ENCODE measurements around the gene KCNK1. TPM values are rescaled to one million over a fixed set of nuclear protein-coding genes. Genes with fewer than 3 reads are reported as not detected.
A peak's percentile ranks its signal among the peaks of the same experiment; 100 is the strongest.

The KCNK1 gene
- 1.00 TPM for polyA plus RNA-seq (2013, experiment 1 of 4)
- 0.43 TPM for polyA plus RNA-seq (2013, experiment 2 of 4)
- polyA plus RNA-seq (2013, experiment 3 of 4): 0.59 TPM
- polyA plus RNA-seq (2013, experiment 4 of 4): 0.93 TPM

GRCh38 chr1:233613252-233614172, at the start of gene KCNK1:
Gene KCNK1 (plus strand): TSS chr1:233614106. CDS start chr1:233614172, 66 bp downstream.
- H3K27me3 ChIP-seq (ENCODE audit: control insufficient read depth, insufficient read depth, low read length, poor library complexity, severe bottlenecking): peaks cover 56% of the 10 kb centered on the region
- H3K4me3 ChIP-seq (ENCODE audit: insufficient read depth, low read depth, low read length): peak within 1 kb of the TSS; percentile 56
- H3K9me3 ChIP-seq (ENCODE audit: control insufficient read depth, low read length): no peaks in the 10 kb centered on the region
- no peaks in the 10 kb centered on the region for H3K36me3 ChIP-seq (ENCODE audit: control insufficient read depth, insufficient read depth, low read length)
- no peak within 1 kb of the TSS for H3K27ac ChIP-seq (ENCODE audit: insufficient read depth, low read depth, low read length, poor library complexity, severe bottlenecking)
- WGBS, 2 experiments: 1% methylated on average over 69 to 70 of the region's 70 CpGs
- peaks cover 6% of the 10 kb centered on the region for H3K4me1 ChIP-seq (ENCODE audit: control insufficient read depth, insufficient read depth, low read length)

- WGBS, 2 experiments: 87 to 91% methylated on average over 2 of the region's 2 CpGs
- H3K4me3 ChIP-seq (ENCODE audit: insufficient read depth, low read depth, low read length): no peak overlapping the region
- no peaks in the 10 kb centered on the region for H3K27me3 ChIP-seq (ENCODE audit: control insufficient read depth, insufficient read depth, low read length, poor library complexity, severe bottlenecking)
- H3K9me3 ChIP-seq (ENCODE audit: control insufficient read depth, low read length): no peaks in the 10 kb centered on the region
- H3K27ac ChIP-seq (ENCODE audit: insufficient read depth, low read depth, low read length, poor library complexity, severe bottlenecking): no peak overlapping the region
- H3K4me1 ChIP-seq (ENCODE audit: control insufficient read depth, insufficient read depth, low read length): no peaks in the 10 kb centered on the region
- H3K36me3 ChIP-seq (ENCODE audit: control insufficient read depth, insufficient read depth, low read length): no peaks in the 10 kb centered on the region
Observed at GRCh38 chr1:233565313-233565712, 48.6 kb upstream of the KCNK1 start.

- 86 to 95% methylated on average over 1 to 2 of the region's 2 CpGs for WGBS, 2 experiments
- Histone ChIP-seq H3K4me3 (ENCODE audit: insufficient read depth, low read depth, low read length) (no peak overlapping the region), H3K9me3 (ENCODE audit: control insufficient read depth, low read length) (no peaks in the 10 kb centered on the region), H3K27me3 (ENCODE audit: control insufficient read depth, insufficient read depth, low read length, poor library complexity, severe bottlenecking) (no peaks in the 10 kb centered on the region), H3K27ac (ENCODE audit: insufficient read depth, low read depth, low read length, poor library complexity, severe bottlenecking) (no peak overlapping the region), H3K36me3 (ENCODE audit: control insufficient read depth, insufficient read depth, low read length) (no peaks in the 10 kb centered on the region), H3K4me1 (ENCODE audit: control insufficient read depth, insufficient read depth, low read length) (no peaks in the 10 kb centered on the region)
Observed at GRCh38 chr1:233566886-233567285, 47.0 kb upstream of the KCNK1 start.

- no peaks in the 10 kb centered on the region for H3K36me3 ChIP-seq (ENCODE audit: control insufficient read depth, insufficient read depth, low read length)
- H3K9me3 ChIP-seq (ENCODE audit: control insufficient read depth, low read length): no peaks in the 10 kb centered on the region
- no peaks in the 10 kb centered on the region for H3K4me1 ChIP-seq (ENCODE audit: control insufficient read depth, insufficient read depth, low read length)
- H3K27ac ChIP-seq (ENCODE audit: insufficient read depth, low read depth, low read length, poor library complexity, severe bottlenecking): no peak overlapping the region
- no peak overlapping the region for H3K4me3 ChIP-seq (ENCODE audit: insufficient read depth, low read depth, low read length)
- H3K27me3 ChIP-seq (ENCODE audit: control insufficient read depth, insufficient read depth, low read length, poor library complexity, severe bottlenecking): no peaks in the 10 kb centered on the region
Observed at GRCh38 chr1:233569636-233570035, 44.3 kb upstream of the KCNK1 start.

GRCh38 chr1:233570216-233570615, 43.7 kb upstream of the KCNK1 start:
- no peaks in the 10 kb centered on the region for H3K9me3 ChIP-seq (ENCODE audit: control insufficient read depth, low read length)

GRCh38 chr1:233570706-233571105, 43.2 kb upstream of the KCNK1 start:
- Histone ChIP-seq H3K36me3 (ENCODE audit: control insufficient read depth, insufficient read depth, low read length) (no peaks in the 10 kb centered on the region), H3K4me3 (ENCODE audit: insufficient read depth, low read depth, low read length) (no peak overlapping the region), H3K9me3 (ENCODE audit: control insufficient read depth, low read length) (no peaks in the 10 kb centered on the region), H3K4me1 (ENCODE audit: control insufficient read depth, insufficient read depth, low read length) (no peaks in the 10 kb centered on the region), H3K27ac (ENCODE audit: insufficient read depth, low read depth, low read length, poor library complexity, severe bottlenecking) (no peak overlapping the region), H3K27me3 (ENCODE audit: control insufficient read depth, insufficient read depth, low read length, poor library complexity, severe bottlenecking) (no peaks in the 10 kb centered on the region)
- 95 to 98% methylated on average over 4 of the region's 4 CpGs for WGBS, 2 experiments

More at GRCh38 chr1:233570216-233570615, 43.7 kb upstream of the KCNK1 start:
- Histone ChIP-seq H3K4me3 (ENCODE audit: insufficient read depth, low read depth, low read length) (no peak overlapping the region), H3K27ac (ENCODE audit: insufficient read depth, low read depth, low read length, poor library complexity, severe bottlenecking) (no peak overlapping the region), H3K36me3 (ENCODE audit: control insufficient read depth, insufficient read depth, low read length) (no peaks in the 10 kb centered on the region), H3K27me3 (ENCODE audit: control insufficient read depth, insufficient read depth, low read length, poor library complexity, severe bottlenecking) (no peaks in the 10 kb centered on the region), H3K4me1 (ENCODE audit: control insufficient read depth, insufficient read depth, low read length) (no peaks in the 10 kb centered on the region)
- 83 to 90% methylated on average over 3 of the region's 3 CpGs for WGBS, 2 experiments

- Histone ChIP-seq H3K27ac (ENCODE audit: insufficient read depth, low read depth, low read length, poor library complexity, severe bottlenecking) (no peak overlapping the region), H3K27me3 (ENCODE audit: control insufficient read depth, insufficient read depth, low read length, poor library complexity, severe bottlenecking) (no peaks in the 10 kb centered on the region), H3K4me3 (ENCODE audit: insufficient read depth, low read depth, low read length) (no peak overlapping the region), H3K36me3 (ENCODE audit: control insufficient read depth, insufficient read depth, low read length) (no peaks in the 10 kb centered on the region), H3K4me1 (ENCODE audit: control insufficient read depth, insufficient read depth, low read length) (no peaks in the 10 kb centered on the region), H3K9me3 (ENCODE audit: control insufficient read depth, low read length) (no peaks in the 10 kb centered on the region)
- WGBS, 2 experiments: 92 to 97% methylated on average over 4 of the region's 4 CpGs
Observed at GRCh38 chr1:233572896-233573295, 41.0 kb upstream of the KCNK1 start.

- 89 to 94% methylated on average over 5 of the region's 5 CpGs for WGBS, 2 experiments
- Histone ChIP-seq H3K27ac (ENCODE audit: insufficient read depth, low read depth, low read length, poor library complexity, severe bottlenecking) (no peak overlapping the region), H3K4me1 (ENCODE audit: control insufficient read depth, insufficient read depth, low read length) (no peaks in the 10 kb centered on the region), H3K36me3 (ENCODE audit: control insufficient read depth, insufficient read depth, low read length) (no peaks in the 10 kb centered on the region), H3K9me3 (ENCODE audit: control insufficient read depth, low read length) (no peaks in the 10 kb centered on the region), H3K27me3 (ENCODE audit: control insufficient read depth, insufficient read depth, low read length, poor library complexity, severe bottlenecking) (no peaks in the 10 kb centered on the region), H3K4me3 (ENCODE audit: insufficient read depth, low read depth, low read length) (no peak overlapping the region)
Observed at GRCh38 chr1:233575450-233575849, 38.5 kb upstream of the KCNK1 start.

GRCh38 chr1:233582439-233582838, 31.5 kb upstream of the KCNK1 start:
- H3K4me3 ChIP-seq (ENCODE audit: insufficient read depth, low read depth, low read length): no peak overlapping the region
- H3K4me1 ChIP-seq (ENCODE audit: control insufficient read depth, insufficient read depth, low read length): no peaks in the 10 kb centered on the region
- H3K9me3 ChIP-seq (ENCODE audit: control insufficient read depth, low read length): no peaks in the 10 kb centered on the region
- 94 to 98% methylated on average over 3 of the region's 3 CpGs for WGBS, 2 experiments
- H3K36me3 ChIP-seq (ENCODE audit: control insufficient read depth, insufficient read depth, low read length): no peaks in the 10 kb centered on the region
- no peak overlapping the region for H3K27ac ChIP-seq (ENCODE audit: insufficient read depth, low read depth, low read length, poor library complexity, severe bottlenecking)
- no peaks in the 10 kb centered on the region for H3K27me3 ChIP-seq (ENCODE audit: control insufficient read depth, insufficient read depth, low read length, poor library complexity, severe bottlenecking)

- no peaks in the 10 kb centered on the region for H3K9me3 ChIP-seq (ENCODE audit: control insufficient read depth, low read length)
- no peaks in the 10 kb centered on the region for H3K4me1 ChIP-seq (ENCODE audit: control insufficient read depth, insufficient read depth, low read length)
- H3K27ac ChIP-seq (ENCODE audit: insufficient read depth, low read depth, low read length, poor library complexity, severe bottlenecking): no peak overlapping the region
- no peaks in the 10 kb centered on the region for H3K36me3 ChIP-seq (ENCODE audit: control insufficient read depth, insufficient read depth, low read length)
- H3K4me3 ChIP-seq (ENCODE audit: insufficient read depth, low read depth, low read length): no peak overlapping the region
- 90 to 98% methylated on average over 4 of the region's 4 CpGs for WGBS, 2 experiments
- H3K27me3 ChIP-seq (ENCODE audit: control insufficient read depth, insufficient read depth, low read length, poor library complexity, severe bottlenecking): no peaks in the 10 kb centered on the region
Observed at GRCh38 chr1:233584376-233584775, 29.5 kb upstream of the KCNK1 start.

Measured in ectodermal cell (in vitro differentiated cells).